Fibroblast of lung (primary cell): ENCODE measurements around the gene CHRNA10.

Experiments used
- CTCF ChIP-seq, 2 donors: IDR thresholded peaks in 1 of 2; conservative IDR thresholded peaks in 1 of 2; 1 replicate in 1 of 2; 2 replicates in 1 of 2; pipeline ENCODE4 v1.5.1; 2011 to 2012; ENCODE audit warnings: low read length in 2 of 2, control low read depth in 1 of 2, inconsistent platforms in 1 of 2, low read depth in 1 of 2, mild to moderate bottlenecking in 1 of 2
- EZH2 ChIP-seq: IDR thresholded peaks from 2 replicates; pipeline ENCODE4 v1.5.1; 2012; ENCODE audit warnings: low read length, control low read depth, mild to moderate bottlenecking; ENCODE audit errors: missing control alignments

GRCh38 chr11:3709977-3710376 is 38.8 kb upstream of the CHRNA10 start:
- TF ChIP-seq EZH2: no peak
- TF ChIP-seq CTCF (conservative IDR thresholded peaks at IDR 0.05 in 1 of 2, IDR thresholded peaks at IDR 0.05 in 1 of 2; ENCODE audit: low read depth in 1 of 2, low read length in 2 of 2): no peak
